Activated gamma-delta T cell treated with anti-CD3 and anti-CD28 coated beads, Interleukin-2, amount 50 U/mL, for 16 hours (primary cell): ENCODE measurements around the gene MRPS17.
"Not testable (repeated sequence)": the region's sequence is repeated elsewhere in the genome, so short reads cannot be mapped to it uniquely, and the experiment has no call there.

Experiments
- DNase-seq: peaks from one replicate; pipeline ENCODE4 v3.0.0-alpha.2; 2020; ENCODE audit warnings: low read depth

The MRPS17 gene

GRCh38 chr7:55951637-55952351 lies at the start of gene MRPS17:
Gene MRPS17 (plus strand): TSS chr7:55951877. CDS start chr7:55953196, 1,319 bp downstream.
- peak; percentile 88 for DNase-seq

- no peak for DNase-seq
Observed at GRCh38 chr7:55903985-55904759, 47.5 kb upstream of the MRPS17 start.

GRCh38 chr7:55912748-55913158 lies 38.9 kb upstream of the MRPS17 start:
- DNase-seq = no peak

- DNase-seq = no peak
Observed at GRCh38 chr7:55917771-55918170, 33.9 kb upstream of the MRPS17 start.

- no peak for DNase-seq
Observed at GRCh38 chr7:55928006-55928767, 23.5 kb upstream of the MRPS17 start.

- no peak for DNase-seq
Observed at GRCh38 chr7:55931421-55932151, 20.1 kb upstream of the MRPS17 start.

- DNase-seq = no peak
Observed at GRCh38 chr7:55939514-55940123, 12.1 kb upstream of the MRPS17 start.

GRCh38 chr7:55946545-55946944 lies 5.1 kb upstream of the MRPS17 start:
- DNase-seq = no peak

GRCh38 chr7:55952352-55952671 lies 635 bp downstream of the MRPS17 start:
- DNase-seq = not testable (repeated sequence)

GRCh38 chr7:55953707-55954475 lies 2.2 kb downstream of the MRPS17 start:
- DNase-seq = no peak

GRCh38 chr7:55957190-55957589 lies 5.5 kb downstream of the MRPS17 start:
- no peak for DNase-seq

GRCh38 chr7:55962014-55962413 lies 10.3 kb downstream of the MRPS17 start:
- DNase-seq = no peak

GRCh38 chr7:55963584-55964168 lies 12.0 kb downstream of the MRPS17 start:
- no peak for DNase-seq

GRCh38 chr7:55964261-55965099 lies 12.8 kb downstream of the MRPS17 start, which contains the start of gene NIPSNAP2:
Gene NIPSNAP2 (plus strand): TSS chr7:55964585. CDS start chr7:55964610, 25 bp downstream.
- DNase-seq = peak; percentile 43

GRCh38 chr7:55965100-55965470 lies 13.4 kb downstream of the MRPS17 start:
- DNase-seq = no peak

- no peak for DNase-seq
Observed at GRCh38 chr7:55965805-55966421, 14.2 kb downstream of the MRPS17 start.

- no peak for DNase-seq
Observed at GRCh38 chr7:55966851-55967250, 15.2 kb downstream of the MRPS17 start.

GRCh38 chr7:55969391-55969790 lies 17.7 kb downstream of the MRPS17 start:
- no peak for DNase-seq

- DNase-seq = no peak
Observed at GRCh38 chr7:55970561-55970960, 18.9 kb downstream of the MRPS17 start.
